ENCODE measurements around the gene AFAP1L1.

Gene AFAP1L1

DNA sequence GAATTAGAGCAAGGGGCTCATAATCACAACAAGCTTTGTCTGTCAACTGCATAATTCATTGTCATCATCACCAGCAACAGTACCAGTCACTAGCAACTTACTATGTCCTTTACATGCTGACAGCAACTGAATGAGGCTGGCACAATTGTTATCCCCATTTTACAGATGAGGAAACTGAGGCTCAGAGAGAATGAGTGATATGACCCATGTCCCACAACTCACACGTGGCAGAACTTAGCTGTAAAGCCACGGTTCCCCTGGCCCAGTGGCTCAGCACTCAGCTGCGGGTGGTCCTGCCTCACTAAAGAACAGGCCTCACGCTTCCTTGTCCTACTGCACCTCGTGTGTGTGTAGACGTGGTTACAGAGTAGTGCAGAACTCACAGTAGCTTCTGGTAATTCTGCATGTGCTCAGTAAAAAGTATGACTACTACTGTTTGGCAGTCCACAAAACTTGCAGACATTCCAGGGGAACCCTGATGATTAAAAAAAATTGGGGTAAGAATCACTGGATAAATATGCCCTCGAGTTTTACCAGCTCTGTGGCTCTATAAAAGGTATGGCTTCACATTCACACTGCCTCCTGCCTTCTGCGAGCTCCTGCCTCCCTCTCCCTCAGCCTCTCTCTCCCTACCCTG lies 30.2 kb downstream of the AFAP1L1 start:
- Histone ChIP-seq H3K36me3 (peaks cover 0 to 6% (median 0%) of the 10 kb centered on the region in 3 donors), H3K27ac (no peak overlapping the region), H3K27me3 (no peaks in the 10 kb centered on the region), H3K4me3 (no peak overlapping the region), H3K9me3 (no peaks in the 10 kb centered on the region), H3K4me1 (no peaks in the 10 kb centered on the region)
- intact Hi-C loops (cut with DNase I; ENCODE audit: low total_unique reads), result no loop called here
- no peak for DNase-seq
- no peak for TF ChIP-seq CTCF (IDR thresholded peaks at IDR 0.05)

GRCh38 chr5:149302641-149303040 lies 31.0 kb downstream of the AFAP1L1 start:
- Histone ChIP-seq H3K4me1 (no peaks in the 10 kb centered on the region), H3K4me3 (no peak overlapping the region), H3K9me3 (no peaks in the 10 kb centered on the region), H3K27me3 (no peaks in the 10 kb centered on the region), H3K36me3 (peaks cover 0 to 6% (median 0%) of the 10 kb centered on the region in 3 donors), H3K27ac (no peak overlapping the region)
- DNase-seq, result no peak
- no peak for TF ChIP-seq CTCF (IDR thresholded peaks at IDR 0.05)
- intact Hi-C loops (cut with DNase I; ENCODE audit: low total_unique reads), result no loop called here

DNA sequence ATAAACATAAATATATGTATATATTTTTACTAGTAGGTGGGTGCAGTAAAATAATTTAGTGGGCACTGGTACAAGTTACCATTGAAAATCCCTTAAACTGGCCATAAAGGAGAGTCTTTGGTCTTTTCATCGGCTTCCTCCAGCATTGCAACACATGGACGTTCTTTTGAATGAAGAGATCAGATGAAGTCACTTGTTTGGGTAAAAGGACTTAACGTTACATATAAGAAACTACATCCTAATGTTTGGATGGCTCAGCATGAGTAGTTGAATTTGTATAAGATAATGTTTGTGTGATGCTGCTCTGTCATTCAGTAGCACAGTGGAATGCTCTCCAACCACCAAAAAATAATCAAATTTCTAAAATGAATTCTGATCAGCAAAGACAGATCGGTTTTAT lies 31.6 kb downstream of the AFAP1L1 start:
- Histone ChIP-seq H3K36me3 (peaks cover 0 to 6% (median 0%) of the 10 kb centered on the region in 3 donors), H3K4me1 (no peaks in the 10 kb centered on the region), H3K27me3 (no peaks in the 10 kb centered on the region), H3K27ac (no peak overlapping the region), H3K4me3 (no peak overlapping the region), H3K9me3 (no peaks in the 10 kb centered on the region)
- intact Hi-C loops (cut with DNase I; ENCODE audit: low total_unique reads), result no loop called here
- no peak for DNase-seq
- TF ChIP-seq CTCF (IDR thresholded peaks at IDR 0.05), result no peak

- no peak for DNase-seq
- no peak overlapping the region for H3K27ac ChIP-seq
- intact Hi-C loops (cut with DNase I; ENCODE audit: low total_unique reads), result no loop called here
- H3K27me3 ChIP-seq, result no peaks in the 10 kb centered on the region
- no peaks in the 10 kb centered on the region for H3K9me3 ChIP-seq
- TF ChIP-seq CTCF (IDR thresholded peaks at IDR 0.05), result no peak
- no peak overlapping the region for H3K4me3 ChIP-seq
- H3K4me1 ChIP-seq, result no peaks in the 10 kb centered on the region
- H3K36me3 ChIP-seq, result peaks cover 0 to 6% (median 0%) of the 10 kb centered on the region in 3 donors
These were observed 32.8 kb downstream of the AFAP1L1 start for GRCh38 chr5:149304195-149305078.

- TF ChIP-seq CTCF (IDR thresholded peaks at IDR 0.05), result no peak
- Histone ChIP-seq H3K27me3 (no peaks in the 10 kb centered on the region), H3K27ac (no peak overlapping the region), H3K4me3 (no peak overlapping the region), H3K9me3 (no peaks in the 10 kb centered on the region), H3K36me3 (no peaks in the 10 kb centered on the region), H3K4me1 (no peaks in the 10 kb centered on the region)
- DNase-seq, result no peak
- intact Hi-C loops (cut with DNase I; ENCODE audit: low total_unique reads), result no loop called here
These were observed 37.7 kb downstream of the AFAP1L1 start for GRCh38 chr5:149309354-149309753.

Measured in tibial artery (tissue), 4 donors.